GM21526 (cell line): ENCODE data around the gene HEBP1.

ENCODE experiments used
- ATAC-seq: cut with Tn5 transposase; IDR thresholded peaks from one replicate; pipeline ENCODE4 v1.9.1; 2021; ENCODE audit warnings: moderate library complexity; ENCODE audit not compliant: unreplicated experiment, low FRiP score

HEBP1 gene

DNA sequence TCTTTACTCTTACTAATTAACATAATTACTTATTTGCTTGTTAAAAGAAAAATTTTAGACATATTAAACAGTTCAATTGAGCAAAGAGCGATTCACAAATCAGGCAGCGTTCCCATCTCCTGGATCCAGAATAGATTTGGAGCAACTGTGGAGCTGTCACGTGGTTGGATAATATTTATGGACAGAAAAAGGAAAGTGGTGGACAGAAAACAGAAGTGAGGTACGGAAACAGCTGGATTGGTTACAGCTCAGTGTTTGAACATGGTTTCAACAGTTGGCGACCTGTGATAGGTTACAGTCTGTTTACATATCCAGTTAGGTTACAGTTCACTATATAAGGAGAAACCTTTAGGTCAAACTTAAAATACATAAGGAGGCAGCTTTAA, 24.5 kb upstream of the HEBP1 start:
- no peak for ATAC-seq

DNA sequence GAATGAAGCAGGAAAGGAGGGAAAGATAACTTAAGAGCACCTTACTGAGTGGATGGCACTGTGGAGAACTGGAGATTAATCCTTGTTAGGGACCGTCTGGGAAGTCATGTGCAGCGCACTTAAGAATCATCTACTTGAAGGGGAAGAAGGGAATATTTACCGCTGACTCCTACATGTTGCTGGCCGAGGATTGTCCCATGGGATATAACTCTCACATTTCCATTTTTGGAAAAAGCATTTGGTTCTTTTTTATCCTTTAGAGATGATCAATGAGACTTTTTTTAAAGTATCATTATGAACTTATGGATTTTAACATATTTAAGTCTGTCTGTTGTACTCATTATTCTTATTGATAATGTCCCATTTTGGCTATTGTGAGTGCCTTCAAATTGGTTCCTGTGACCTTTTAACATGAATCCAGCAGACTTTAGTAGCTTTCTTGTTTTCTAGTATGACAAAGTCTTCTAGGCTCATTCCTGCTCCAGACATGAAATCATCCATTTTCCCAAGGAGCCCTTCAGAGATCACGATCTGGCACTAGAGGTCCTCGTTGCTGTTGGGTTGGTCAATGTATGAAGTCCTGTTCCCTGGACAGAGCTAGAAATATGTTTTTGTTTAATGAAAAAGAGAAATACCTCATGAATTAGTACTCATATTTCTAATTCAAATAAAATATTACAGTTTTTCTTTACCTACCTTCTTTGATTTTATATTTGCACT, 23.9 kb upstream of the HEBP1 start:
- no peak for ATAC-seq

DNA sequence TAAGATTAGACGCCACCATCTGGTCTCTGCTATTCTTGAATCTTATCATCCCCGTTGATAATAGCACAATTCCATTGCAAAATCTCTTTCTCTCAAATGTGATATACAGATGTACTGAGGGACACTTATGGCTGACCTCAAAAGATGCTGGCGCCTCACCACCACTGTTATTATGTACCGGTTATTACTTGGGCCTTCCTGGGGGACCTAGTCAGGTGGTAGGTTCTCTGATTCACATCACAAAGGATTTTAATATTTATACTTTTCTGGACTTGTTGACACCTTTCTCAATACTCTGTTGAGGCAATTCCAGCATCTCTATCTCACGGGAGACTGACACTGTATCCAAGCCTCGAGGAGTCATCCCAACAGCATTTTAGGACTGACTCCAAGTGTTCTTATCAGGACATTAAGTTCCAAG, 22.8 kb upstream of the HEBP1 start:
- no peak for ATAC-seq

DNA sequence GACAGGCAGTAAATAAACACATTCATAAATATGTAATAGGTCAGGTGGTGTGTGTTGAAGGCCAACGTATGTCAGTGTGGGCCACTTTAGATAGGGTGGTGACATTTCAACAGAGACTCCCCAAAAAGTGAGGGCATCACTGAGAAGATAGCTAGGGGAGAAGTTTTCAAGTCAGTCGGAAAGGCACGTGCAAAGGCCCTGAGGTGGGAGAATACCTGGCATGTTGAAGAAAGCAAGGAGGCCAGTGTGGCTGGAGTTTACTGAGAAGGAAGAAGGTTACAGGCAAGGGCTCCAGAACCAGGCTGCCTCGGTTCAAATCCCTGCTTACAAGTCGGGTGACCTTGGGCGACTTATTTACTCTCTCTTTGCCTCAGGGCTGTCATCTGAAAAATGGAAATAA, 11.0 kb upstream of the HEBP1 start:
- no peak for ATAC-seq

DNA sequence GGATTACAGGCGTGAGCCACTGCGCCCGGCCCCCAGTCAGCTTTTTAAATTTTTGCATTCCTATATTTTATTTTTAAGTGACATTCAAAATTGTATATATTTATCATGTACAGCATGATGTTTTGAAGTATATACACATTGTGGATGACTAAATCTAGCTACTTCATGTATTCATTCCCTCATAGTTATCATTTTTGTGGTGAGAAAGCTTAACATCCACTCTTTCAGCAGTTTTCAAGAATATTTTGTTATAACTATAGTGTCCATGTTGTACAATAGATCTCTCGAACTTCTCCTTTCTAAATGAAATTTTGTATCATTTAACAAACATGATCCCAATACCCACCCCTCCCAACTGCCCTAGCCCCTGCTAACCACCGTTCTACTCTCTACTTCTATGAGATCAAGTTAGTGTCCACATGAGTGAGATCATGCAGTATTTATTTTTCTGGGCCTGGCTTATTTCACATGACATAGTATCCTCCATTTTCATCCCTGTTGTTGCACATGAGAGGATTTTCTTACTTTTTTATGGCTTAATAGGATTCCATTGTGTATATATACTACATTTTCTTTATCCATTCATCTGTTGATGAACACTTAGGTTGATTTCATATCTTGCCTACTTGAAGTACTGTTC, 8.8 kb upstream of the HEBP1 start:
- no peak for ATAC-seq

DNA sequence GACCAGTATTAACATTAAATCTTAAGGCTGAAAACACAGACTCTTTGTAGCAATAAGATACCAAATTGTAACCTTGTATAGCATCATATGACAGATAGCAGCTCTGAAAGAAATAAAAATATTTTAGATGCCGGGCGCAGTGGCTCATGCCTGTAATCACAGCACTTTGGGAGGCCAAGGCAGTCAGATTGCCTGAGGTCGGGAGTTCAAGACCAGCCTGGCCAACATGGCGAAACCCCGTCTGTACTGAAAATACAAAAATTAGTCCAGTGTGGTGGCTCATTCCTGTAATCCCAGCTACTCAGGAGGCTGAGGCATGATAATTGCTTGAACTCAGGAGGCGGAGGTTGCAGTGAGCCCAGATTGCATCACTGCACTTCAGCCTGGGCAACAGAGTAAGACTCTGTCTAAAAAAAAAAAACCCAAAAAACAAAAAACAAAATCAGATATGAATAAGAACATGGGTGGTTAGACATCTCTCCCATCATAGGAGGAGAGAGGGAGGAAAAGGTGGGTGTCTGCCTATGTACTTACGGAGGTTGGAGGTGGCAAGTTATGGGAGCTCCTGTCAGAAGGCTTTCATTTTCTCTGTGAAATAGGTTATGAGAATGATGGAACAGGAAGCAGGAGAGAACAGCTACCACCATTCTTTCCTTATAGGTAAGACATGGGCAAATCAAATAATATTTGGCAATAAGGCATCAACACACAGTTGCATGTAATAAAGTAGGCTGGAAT, 7.6 kb upstream of the HEBP1 start:
- ATAC-seq: no peak

DNA sequence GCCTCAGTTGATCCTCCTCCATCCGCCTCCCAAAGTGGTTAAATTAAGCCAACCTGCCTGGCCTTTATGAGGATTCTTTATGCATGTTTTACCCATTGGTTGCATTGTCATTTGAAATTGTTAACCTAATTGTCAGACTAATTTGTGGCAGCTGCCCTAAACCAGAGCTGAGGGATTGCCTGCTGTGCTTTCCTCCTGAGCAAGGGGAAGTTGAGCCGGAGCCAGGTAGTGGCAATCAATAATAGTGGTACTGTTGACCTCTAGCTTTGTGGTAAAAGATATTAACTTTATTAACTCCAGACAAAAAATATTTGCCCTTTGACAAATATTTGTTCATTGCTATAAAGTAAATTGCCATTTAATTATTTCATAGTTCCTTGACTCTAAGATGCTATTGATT, 5.6 kb upstream of the HEBP1 start:
- ATAC-seq: no peak

DNA sequence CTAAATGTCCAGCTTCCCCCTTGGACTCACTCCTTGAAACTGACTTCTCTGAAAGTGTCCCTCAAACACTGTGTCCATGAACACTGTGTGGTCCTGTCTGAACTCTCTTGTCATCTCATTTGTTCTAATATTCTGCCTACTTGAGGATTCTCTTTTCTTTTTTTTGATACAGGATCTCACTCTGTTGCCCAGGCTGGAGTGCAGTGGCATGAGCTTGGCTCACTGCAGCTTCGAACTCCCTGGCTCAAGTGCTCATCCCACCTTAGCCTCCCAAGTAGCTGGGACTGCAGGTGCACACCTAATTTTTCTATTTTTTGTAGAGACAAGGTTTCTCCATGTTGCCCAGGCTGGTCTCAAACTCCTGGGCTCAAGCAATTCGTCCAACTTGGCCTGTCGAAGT, 4.9 kb upstream of the HEBP1 start:
- no peak for ATAC-seq

DNA sequence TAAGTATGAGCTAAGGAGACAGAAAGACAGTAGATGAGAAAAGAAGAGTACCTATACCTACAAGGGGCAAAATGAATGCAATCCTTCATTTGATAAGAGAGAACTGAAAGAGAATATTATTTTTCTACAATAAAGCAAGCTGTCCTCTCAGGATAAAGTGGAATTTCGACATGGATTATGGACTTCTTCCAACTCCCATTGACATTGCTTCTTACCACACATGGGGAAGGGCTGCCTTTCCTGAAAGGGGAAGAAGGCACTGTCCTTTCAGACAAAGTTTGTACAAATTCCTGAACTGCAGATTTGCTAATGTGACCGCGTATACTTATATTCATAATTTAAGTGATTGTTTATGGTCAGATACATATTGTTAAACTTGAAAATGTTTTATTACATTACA, 4.3 kb upstream of the HEBP1 start:
- no peak for ATAC-seq

DNA sequence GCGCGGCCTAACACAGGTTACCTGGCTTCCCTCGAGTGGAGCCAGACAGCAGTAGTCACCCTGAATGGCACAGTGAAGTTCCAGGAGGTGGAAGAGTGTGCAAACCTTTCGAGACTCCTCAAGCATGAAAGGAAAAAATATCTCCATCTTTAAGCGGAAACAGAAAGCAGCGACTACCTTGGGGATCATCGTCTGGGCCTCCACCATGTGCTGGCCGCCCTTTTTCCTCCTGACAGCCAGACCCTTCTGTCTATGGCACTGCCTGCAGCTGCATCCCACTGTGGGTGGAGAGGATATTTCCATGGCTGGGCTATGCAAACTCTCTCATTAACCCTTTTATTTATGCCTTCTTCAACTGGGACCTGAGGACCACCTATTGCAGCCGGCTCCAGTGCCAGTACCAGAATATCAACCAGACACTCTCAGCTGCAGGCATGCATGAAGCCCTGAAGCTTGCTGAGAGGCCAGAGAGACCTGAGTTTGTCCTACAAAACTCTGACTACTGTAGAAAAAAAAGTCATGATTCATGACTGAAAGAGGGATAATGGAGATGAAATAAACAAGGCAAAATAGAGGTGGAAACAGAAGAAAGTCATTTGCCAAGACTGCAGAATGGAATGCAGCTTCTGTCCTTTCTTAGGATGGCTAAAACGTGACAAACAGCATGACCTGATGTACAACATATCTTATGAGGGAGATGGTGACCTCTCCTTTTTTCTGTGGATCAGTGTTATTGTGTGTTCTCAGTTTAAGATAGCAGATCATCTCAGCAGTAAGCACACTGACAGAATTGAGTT, 2.4 kb upstream of the HEBP1 start:
- ATAC-seq: no peak

DNA sequence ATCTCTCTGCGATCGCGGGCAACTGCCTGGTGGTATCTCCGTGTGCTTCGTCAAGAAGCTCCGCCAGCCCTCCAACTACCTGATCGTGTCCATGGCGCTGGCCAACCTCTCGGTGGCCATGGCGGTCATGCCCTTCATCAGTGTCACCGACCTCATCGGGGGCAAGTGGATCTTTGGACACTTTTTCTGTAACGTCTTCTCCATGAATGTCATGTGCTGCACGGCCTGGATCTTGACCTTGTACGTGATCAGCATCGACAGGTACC, 1.6 kb upstream of the HEBP1 start:
- ATAC-seq: no peak

DNA sequence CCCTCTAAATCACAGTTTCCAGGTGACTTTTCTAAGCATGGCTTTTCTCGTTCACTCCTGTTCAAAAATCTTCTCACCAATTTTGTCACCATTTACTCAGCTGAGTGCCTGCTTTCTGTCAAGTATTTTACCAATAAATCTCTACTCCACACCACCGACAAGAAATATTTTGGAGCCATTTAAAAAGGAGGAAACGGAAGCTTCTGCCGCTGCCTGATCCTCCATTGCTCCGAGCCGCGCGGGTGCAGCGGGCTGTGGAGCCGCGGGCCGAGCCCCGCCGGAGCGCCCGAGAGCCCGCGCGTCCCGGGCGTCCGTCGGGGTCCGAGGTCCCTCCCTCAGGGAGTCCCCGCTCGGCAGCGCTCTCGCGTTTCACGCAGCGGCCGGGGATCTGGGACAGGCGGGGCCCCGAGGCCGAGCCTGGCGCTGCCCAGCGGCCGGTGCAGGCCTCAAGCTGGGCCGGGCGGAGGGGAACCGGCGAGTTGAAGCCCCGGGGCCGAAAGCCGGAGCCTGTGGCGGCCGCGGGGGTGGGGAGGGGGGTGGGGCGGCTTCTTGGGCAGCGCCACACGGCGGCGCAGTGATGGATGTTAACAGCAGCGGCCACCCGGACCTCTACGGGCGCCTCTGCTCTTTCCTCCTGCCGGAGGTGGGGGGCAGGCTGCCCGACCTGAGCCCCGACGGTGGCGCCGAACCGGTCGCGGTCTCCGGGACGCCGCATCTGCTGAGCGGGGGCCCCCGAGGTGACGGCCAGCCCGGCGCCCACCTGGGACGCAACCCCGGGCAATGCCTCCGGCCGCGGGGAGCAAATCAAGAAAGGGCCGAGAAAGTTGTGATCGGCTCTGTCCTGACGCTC, 1.1 kb upstream of the HEBP1 start:
- ATAC-seq: no peak

DNA sequence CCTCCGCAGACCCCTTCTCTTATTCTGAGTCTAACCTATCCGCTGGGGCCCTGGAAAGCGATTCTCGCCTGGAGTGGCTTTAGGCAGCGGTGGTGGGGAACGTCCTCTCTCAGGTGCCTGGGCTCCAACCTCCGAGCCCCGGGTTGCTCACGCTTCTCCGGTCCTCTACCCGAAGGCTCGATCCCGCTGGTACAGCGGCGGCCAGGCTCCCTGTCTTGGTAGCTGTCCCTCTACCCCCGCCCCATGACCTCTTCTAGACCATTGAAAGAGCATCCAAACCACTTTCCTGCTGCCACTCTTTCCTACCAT, 505 bp upstream of the HEBP1 start:
- ATAC-seq: peak; percentile 8

DNA sequence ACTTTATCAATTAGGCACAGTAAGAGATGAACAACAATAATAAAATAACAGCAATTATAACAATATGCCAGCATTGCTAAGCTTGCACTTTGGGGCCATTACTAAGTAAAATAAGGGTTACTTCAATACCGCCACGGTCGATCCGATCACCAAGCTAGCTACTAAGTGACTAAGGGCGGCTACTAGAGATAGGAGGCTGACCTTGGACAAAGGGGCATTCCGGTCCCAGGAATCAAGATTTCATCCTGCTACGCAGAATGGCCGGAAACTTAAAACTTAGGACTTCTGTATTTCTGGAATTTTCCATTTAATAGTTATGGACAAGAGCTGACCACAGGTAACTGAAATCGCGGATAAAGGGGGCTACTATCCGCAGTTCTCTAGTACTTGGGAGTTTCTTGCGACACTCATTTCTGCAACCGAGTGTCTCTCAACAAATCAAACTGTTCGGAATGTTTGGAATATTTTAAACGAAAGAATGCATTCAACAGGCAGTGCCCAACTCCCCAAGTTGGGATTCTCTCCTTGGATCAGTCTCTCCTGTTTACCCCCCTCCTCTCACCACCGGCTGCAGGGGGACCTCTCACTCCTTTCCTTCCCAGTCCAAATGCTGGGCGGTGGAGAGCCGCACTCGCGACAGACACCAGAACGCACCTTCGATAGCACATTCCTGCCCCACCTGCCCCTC, 650 bp downstream of the HEBP1 start:
- ATAC-seq: no peak

DNA sequence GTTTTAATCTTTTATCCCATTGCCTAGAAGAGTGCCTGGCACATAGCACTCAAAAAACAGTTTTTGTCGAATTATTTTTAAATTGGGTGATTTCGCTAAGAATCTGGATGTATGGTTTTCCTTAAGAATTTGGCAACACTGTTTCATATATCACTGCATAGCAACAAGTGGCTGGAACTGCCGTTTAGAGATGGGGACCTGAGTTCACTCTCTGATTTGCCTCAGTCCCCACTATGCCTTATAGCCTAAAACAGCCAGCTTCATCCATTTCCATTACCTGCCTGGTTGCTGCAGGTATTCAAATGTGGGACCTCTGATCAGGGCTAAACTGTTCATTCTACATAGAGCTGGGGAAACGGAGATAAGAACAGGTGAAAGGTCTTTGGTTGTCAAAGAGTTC, 1.8 kb downstream of the HEBP1 start:
- no peak for ATAC-seq

DNA sequence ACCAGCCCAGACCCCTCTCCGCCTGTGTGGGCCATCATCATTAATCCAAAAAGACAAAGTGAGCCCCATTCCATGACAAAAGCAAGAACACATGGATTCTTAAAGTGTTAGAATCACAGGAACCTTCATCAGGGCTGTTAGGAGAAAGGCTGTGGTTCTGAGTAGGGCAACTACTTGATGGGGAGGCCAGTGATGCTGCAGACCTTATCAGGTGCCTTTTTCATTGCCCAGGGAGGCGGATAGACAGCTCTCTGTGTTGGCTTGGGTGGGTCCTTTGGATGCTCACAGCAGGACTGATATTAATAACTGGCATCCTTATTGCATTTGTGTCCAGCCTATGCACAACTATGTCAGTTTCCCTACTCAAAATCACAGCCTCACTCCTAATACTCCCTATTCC, 2.3 kb downstream of the HEBP1 start:
- ATAC-seq: no peak

DNA sequence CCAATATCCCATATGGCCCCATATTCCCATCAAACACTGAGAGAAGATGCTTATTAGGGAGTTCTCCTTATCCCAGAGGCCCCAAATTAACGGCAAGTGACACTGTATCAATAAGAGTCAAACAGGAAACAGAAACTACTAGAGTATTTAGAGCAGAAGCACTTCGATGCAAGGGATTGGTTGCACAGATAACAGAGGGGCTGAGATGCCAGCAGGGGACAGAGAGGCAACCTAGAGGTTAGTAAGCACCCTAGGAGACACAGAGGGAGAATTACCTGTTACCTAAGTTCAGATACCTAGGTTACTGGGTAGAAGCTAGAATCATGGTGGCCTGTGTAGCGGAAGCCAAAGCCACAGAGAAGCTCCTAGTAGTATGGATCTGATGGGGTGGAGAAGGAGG, 2.9 kb downstream of the HEBP1 start:
- ATAC-seq: no peak

DNA sequence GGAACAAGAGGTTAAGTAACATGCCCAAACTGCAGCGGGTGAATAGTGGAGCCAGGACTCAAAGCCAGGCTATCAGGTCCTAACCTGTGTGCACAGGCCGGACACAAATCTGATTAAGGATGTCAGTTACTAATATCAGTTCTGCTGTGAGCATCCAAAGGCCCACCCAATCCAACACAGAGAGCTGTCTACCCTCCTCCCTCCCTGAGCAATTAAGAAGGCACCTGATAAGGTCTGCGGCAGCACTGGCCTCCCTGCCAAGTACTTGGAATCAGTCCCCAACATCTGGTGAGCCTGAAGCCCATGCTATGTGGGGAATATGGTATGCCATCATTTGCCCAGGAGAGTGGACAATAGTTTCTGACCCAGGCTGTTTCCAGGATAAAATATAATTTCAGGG, 3.9 kb downstream of the HEBP1 start:
- ATAC-seq: no peak

DNA sequence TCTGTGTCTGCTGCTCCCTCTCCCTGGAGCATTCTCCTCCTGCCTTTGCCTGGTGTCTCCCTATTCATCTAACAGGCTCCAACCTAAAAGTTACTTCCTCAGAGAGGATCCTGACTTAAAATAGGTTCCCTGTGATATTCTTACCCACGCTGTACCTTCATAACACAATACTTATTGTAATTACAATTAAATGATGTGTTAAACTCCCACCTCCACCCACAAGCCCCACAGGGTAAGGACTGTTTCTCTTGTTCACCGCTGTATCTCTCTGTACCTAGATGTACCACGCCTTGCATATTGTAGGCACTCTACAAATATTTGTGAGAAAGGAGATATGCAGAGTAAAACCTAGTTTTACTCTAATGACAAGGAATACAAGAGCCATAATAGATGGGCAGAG, 5.0 kb downstream of the HEBP1 start:
- ATAC-seq: no peak

DNA sequence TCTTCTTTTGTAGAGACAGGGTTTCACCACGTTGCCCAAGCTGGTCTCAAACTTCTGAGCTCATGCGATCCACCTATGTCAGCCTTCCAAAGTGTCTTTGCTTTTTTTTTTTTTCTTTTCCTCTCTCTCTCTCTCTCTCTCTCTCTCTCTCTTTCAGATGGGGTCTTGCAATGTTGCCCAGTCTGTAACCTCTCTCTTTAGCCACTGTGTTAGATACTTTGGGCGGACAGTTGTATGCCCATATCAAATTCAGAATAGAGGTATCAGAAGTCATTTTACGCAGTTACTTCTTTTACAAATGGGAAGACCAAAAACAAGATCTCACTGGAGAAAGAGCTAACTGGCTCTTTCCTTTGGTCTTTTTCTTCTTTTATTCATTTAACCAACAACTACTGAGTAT, 6.7 kb downstream of the HEBP1 start:
- ATAC-seq: no peak
